Muscle layer of colon (tissue), 2 donors: ENCODE data around the gene EIF2B2.

Experiments used
- H3K27ac ChIP-seq: one replicate; pipeline ENCODE4 v1.7.0; 2013; ENCODE audit warnings: low read depth, mild to moderate bottlenecking, low read length, moderate library complexity
- H3K27me3 ChIP-seq, 2 donors: one replicate each; pipeline ENCODE4 v1.7.0; 2013; ENCODE audit warnings: low read length in 2 of 2, mild to moderate bottlenecking in 2 of 2; ENCODE audit not compliant: insufficient read depth in 2 of 2, control insufficient read depth in 1 of 2
- H3K36me3 ChIP-seq: one replicate; pipeline ENCODE4 v1.7.0; 2013; ENCODE audit warnings: mild to moderate bottlenecking, low read length; ENCODE audit not compliant: insufficient read depth
- H3K4me1 ChIP-seq: one replicate; pipeline ENCODE4 v1.7.0; 2013; ENCODE audit warnings: mild to moderate bottlenecking, low read length; ENCODE audit not compliant: insufficient read depth
- H3K4me3 ChIP-seq, 2 donors: one replicate each; pipeline ENCODE4 v1.7.0; 2013; ENCODE audit warnings: low read length in 2 of 2, low read depth in 1 of 2, mild to moderate bottlenecking in 1 of 2, moderate library complexity in 1 of 2
- H3K9ac ChIP-seq: one replicate; pipeline ENCODE4 v1.7.0; 2013; ENCODE audit warnings: low read length
- H3K9me3 ChIP-seq: one replicate; pipeline ENCODE4 v1.7.0; 2013; ENCODE audit warnings: mild to moderate bottlenecking, low read length
- donor health status: abdominal sarcoma.
- donor health status: Adenocarcinoma of cecum.

The EIF2B2 gene

GRCh38 chr14:75025082-75025481, 22.4 kb downstream of the EIF2B2 start:
- H3K4me1 ChIP-seq = no peaks in the 10 kb centered on the region
- H3K27ac ChIP-seq = no peak overlapping the region
- H3K4me3 ChIP-seq = no peak overlapping the region
- H3K36me3 ChIP-seq = peaks cover 27% of the 10 kb centered on the region
- no peak overlapping the region for H3K9ac ChIP-seq
- H3K9me3 ChIP-seq = no peaks in the 10 kb centered on the region
- no peaks in the 10 kb centered on the region for H3K27me3 ChIP-seq

GRCh38 chr14:75025876-75026275, 23.2 kb downstream of the EIF2B2 start:
- Histone ChIP-seq H3K27me3 (no peaks in the 10 kb centered on the region), H3K9ac (no peak overlapping the region), H3K4me3 (no peak overlapping the region), H3K27ac (no peak overlapping the region), H3K36me3 (peaks cover 31% of the 10 kb centered on the region), H3K9me3 (no peaks in the 10 kb centered on the region), H3K4me1 (no peaks in the 10 kb centered on the region)

GRCh38 chr14:75030147-75030546, 27.4 kb downstream of the EIF2B2 start:
- Histone ChIP-seq H3K9ac (no peak overlapping the region), H3K27me3 (no peaks in the 10 kb centered on the region), H3K9me3 (no peaks in the 10 kb centered on the region), H3K27ac (no peak overlapping the region), H3K36me3 (peaks cover 48% of the 10 kb centered on the region), H3K4me3 (no peak overlapping the region), H3K4me1 (no peaks in the 10 kb centered on the region)

- Histone ChIP-seq H3K9me3 (no peaks in the 10 kb centered on the region), H3K36me3 (peaks cover 37% of the 10 kb centered on the region), H3K4me1 (no peaks in the 10 kb centered on the region)
These were observed 30.2 kb downstream of the EIF2B2 start for GRCh38 chr14:75032939-75033338.

GRCh38 chr14:75040507-75040906, 37.8 kb downstream of the EIF2B2 start:
- Histone ChIP-seq H3K9ac (no peak overlapping the region), H3K4me1 (peaks cover 16% of the 10 kb centered on the region), H3K4me3 (no peak overlapping the region), H3K27ac (no peak overlapping the region), H3K27me3 (no peaks in the 10 kb centered on the region), H3K9me3 (no peaks in the 10 kb centered on the region), H3K36me3 (peaks cover 21% of the 10 kb centered on the region)

More at GRCh38 chr14:75032939-75033338, 30.2 kb downstream of the EIF2B2 start:
- H3K9ac ChIP-seq = no peak overlapping the region
- H3K27me3 ChIP-seq = no peaks in the 10 kb centered on the region
- H3K4me3 ChIP-seq = no peak overlapping the region
- H3K27ac ChIP-seq = no peak overlapping the region

- H3K36me3 ChIP-seq = peaks cover 21% of the 10 kb centered on the region
- H3K9ac ChIP-seq = no peak overlapping the region
- no peak overlapping the region for H3K27ac ChIP-seq
- peaks cover 16% of the 10 kb centered on the region for H3K4me1 ChIP-seq
- H3K27me3 ChIP-seq = no peaks in the 10 kb centered on the region
- no peaks in the 10 kb centered on the region for H3K9me3 ChIP-seq
- H3K4me3 ChIP-seq = no peak overlapping the region
These were observed 38.2 kb downstream of the EIF2B2 start for GRCh38 chr14:75040959-75041358.

- Histone ChIP-seq H3K27ac (no peak overlapping the region), H3K4me1 (peaks cover 16% of the 10 kb centered on the region)
These were observed 38.9 kb downstream of the EIF2B2 start for GRCh38 chr14:75041613-75042012.

GRCh38 chr14:75042035-75042434, 39.3 kb downstream of the EIF2B2 start:
- H3K9me3 ChIP-seq = no peaks in the 10 kb centered on the region
- no peaks in the 10 kb centered on the region for H3K27me3 ChIP-seq
- H3K27ac ChIP-seq = no peak overlapping the region
- peaks cover 16% of the 10 kb centered on the region for H3K4me1 ChIP-seq
- H3K4me3 ChIP-seq = no peak overlapping the region
- H3K9ac ChIP-seq = no peak overlapping the region
- peaks cover 20% of the 10 kb centered on the region for H3K36me3 ChIP-seq

More at GRCh38 chr14:75041613-75042012, 38.9 kb downstream of the EIF2B2 start:
- H3K27me3 ChIP-seq = no peaks in the 10 kb centered on the region
- no peaks in the 10 kb centered on the region for H3K9me3 ChIP-seq
- H3K4me3 ChIP-seq = no peak overlapping the region
- peaks cover 21% of the 10 kb centered on the region for H3K36me3 ChIP-seq
- H3K9ac ChIP-seq = no peak overlapping the region

GRCh38 chr14:75044322-75044721, 41.6 kb downstream of the EIF2B2 start:
- Histone ChIP-seq H3K36me3 (peaks cover 10% of the 10 kb centered on the region), H3K27me3 (no peaks in the 10 kb centered on the region), H3K9ac (no peak overlapping the region), H3K4me1 (peaks cover 16% of the 10 kb centered on the region), H3K9me3 (no peaks in the 10 kb centered on the region), H3K27ac (no peak overlapping the region), H3K4me3 (no peak overlapping the region)

GRCh38 chr14:75044752-75045151, 42.0 kb downstream of the EIF2B2 start:
- Histone ChIP-seq H3K4me1 (peaks cover 16% of the 10 kb centered on the region), H3K4me3 (no peak overlapping the region), H3K9me3 (no peaks in the 10 kb centered on the region), H3K9ac (no peak overlapping the region), H3K27ac (no peak overlapping the region), H3K27me3 (no peaks in the 10 kb centered on the region), H3K36me3 (peaks cover 8% of the 10 kb centered on the region)

GRCh38 chr14:75046275-75046674, 43.6 kb downstream of the EIF2B2 start:
- no peak overlapping the region for H3K9ac ChIP-seq
- no peaks in the 10 kb centered on the region for H3K9me3 ChIP-seq
- H3K36me3 ChIP-seq = peaks cover 4% of the 10 kb centered on the region
- H3K27ac ChIP-seq = no peak overlapping the region
- no peak overlapping the region for H3K4me3 ChIP-seq
- H3K27me3 ChIP-seq = no peaks in the 10 kb centered on the region
- peaks cover 23% of the 10 kb centered on the region for H3K4me1 ChIP-seq

- Histone ChIP-seq H3K27me3 (no peaks in the 10 kb centered on the region), H3K36me3 (peaks cover 4% of the 10 kb centered on the region), H3K4me3 (no peak overlapping the region), H3K4me1 (peaks cover 23% of the 10 kb centered on the region), H3K27ac (no peak overlapping the region), H3K9me3 (no peaks in the 10 kb centered on the region), H3K9ac (no peak overlapping the region)
These were observed 44.2 kb downstream of the EIF2B2 start for GRCh38 chr14:75046899-75047298.
